ENCODE results near the gene STEAP1B. TPM values are rescaled to one million over a fixed set of nuclear protein-coding genes. Genes with fewer than 3 reads are reported as not detected.
"Not testable (repeated sequence)": the region's sequence is repeated elsewhere in the genome, so short reads cannot be mapped to it uniquely, and the experiment has no call there.

The STEAP1B gene
- total RNA-seq, 1 experiment from 2014 or later = 0.27 TPM

- peak overlapping the region; percentile 58 for H3K4me2 ChIP-seq (ENCODE audit: low read length)
- not testable (repeated sequence) for ATAC-seq
Observed at GRCh38 chr7:22524353-22524947, 24.5 kb upstream of the STEAP1B start.

GRCh38 chr7:22523478-22524352, 23.7 kb upstream of the STEAP1B start:
- H3K9ac ChIP-seq (ENCODE audit: low read length); H3K27me3 ChIP-seq (ENCODE audit: insufficient read depth, low read length); H3K27ac ChIP-seq (ENCODE audit: low read depth, low read length); RAD21 ChIA-PET (ENCODE audit: low non-redundant PET in 1 of 2, low total read pairs in 2 of 2, uncharacterized antibody in 2 of 2, unreplicated experiment in 2 of 2); H3K79me2 ChIP-seq (ENCODE audit: insufficient read depth, low read length); H3K4me1 ChIP-seq (ENCODE audit: control insufficient read depth in 1 of 2, insufficient read depth in 2 of 2, low read length in 2 of 2); H3K9me2 ChIP-seq (ENCODE audit: insufficient read depth); POLR2A ChIA-PET; H4K20me1 ChIP-seq (ENCODE audit: insufficient read depth); BruUV-seq (replicated peaks); H3K36me3 ChIP-seq (ENCODE audit: control insufficient read depth in 1 of 2, insufficient read depth in 2 of 2, low read length in 2 of 2); H3K9me3 ChIP-seq (ENCODE audit: control insufficient read depth in 1 of 2, insufficient read depth in 1 of 2, low read depth in 1 of 2, low read length in 2 of 2); intact Hi-C loops (cut with micrococcal nuclease); H2AFZ ChIP-seq (ENCODE audit: low read depth, low read length, poor library complexity, severe bottlenecking): not testable (repeated sequence)
- ATAC-seq (peak; percentile 88), DNase-seq (ENCODE audit: low read depth, low spot score) (peak; percentile 6)
- TF ChIP-seq RAD21 (IDR thresholded peaks at IDR 0.05; ENCODE audit: low read depth) (peak; percentile 51), CEBPB (IDR thresholded peaks at IDR 0.05; ENCODE audit: low read depth) (peak; percentile 49; the same call in 1 of the 2 replicates)
- TF ChIP-seq, protein P1, sequence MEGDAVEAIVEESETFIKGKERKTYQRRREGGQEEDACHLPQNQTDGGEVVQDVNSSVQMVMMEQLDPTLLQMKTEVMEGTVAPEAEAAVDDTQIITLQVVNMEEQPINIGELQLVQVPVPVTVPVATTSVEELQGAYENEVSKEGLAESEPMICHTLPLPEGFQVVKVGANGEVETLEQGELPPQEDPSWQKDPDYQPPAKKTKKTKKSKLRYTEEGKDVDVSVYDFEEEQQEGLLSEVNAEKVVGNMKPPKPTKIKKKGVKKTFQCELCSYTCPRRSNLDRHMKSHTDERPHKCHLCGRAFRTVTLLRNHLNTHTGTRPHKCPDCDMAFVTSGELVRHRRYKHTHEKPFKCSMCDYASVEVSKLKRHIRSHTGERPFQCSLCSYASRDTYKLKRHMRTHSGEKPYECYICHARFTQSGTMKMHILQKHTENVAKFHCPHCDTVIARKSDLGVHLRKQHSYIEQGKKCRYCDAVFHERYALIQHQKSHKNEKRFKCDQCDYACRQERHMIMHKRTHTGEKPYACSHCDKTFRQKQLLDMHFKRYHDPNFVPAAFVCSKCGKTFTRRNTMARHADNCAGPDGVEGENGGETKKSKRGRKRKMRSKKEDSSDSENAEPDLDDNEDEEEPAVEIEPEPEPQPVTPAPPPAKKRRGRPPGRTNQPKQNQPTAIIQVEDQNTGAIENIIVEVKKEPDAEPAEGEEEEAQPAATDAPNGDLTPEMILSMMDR (IDR thresholded peaks at IDR 0.05 in 2 of 3, conservative IDR thresholded peaks at IDR 0.05 in 1 of 3; ENCODE audit: borderline replicate concordance in 1 of 3, insufficient read depth in 1 of 3, low read depth in 2 of 3, low read length in 2 of 3) = peak; percentile 1 to 31 (median 15); a peak in 2 of 6 replicates
- Histone ChIP-seq H3K4me2 (ENCODE audit: low read length) (peak overlapping the region; percentile 58), H3K4me3 (replicated peaks in 1 of 2; ENCODE audit: low read depth in 1 of 2, low read length in 2 of 2) (peak overlapping the region in 1 of 2 experiments; percentile 13; a peak in 1 of 4 replicates)
- CTCF ChIA-PET = interaction anchor here (1.2 kb wide), 1 partner anchor 209 kb away, joined by 3 read pairs; no protein-coding TSS in a partner anchor

More at GRCh38 chr7:22524353-22524947, 24.5 kb upstream of the STEAP1B start:
- intact Hi-C loops (cut with micrococcal nuclease); H3K9me2 ChIP-seq (ENCODE audit: insufficient read depth); H3K79me2 ChIP-seq (ENCODE audit: insufficient read depth, low read length); H3K4me3 ChIP-seq (replicated peaks in 1 of 2; ENCODE audit: low read depth in 1 of 2, low read length in 2 of 2); RAD21 ChIA-PET (ENCODE audit: low non-redundant PET in 1 of 2, low total read pairs in 2 of 2, uncharacterized antibody in 2 of 2, unreplicated experiment in 2 of 2); BruUV-seq (replicated peaks); H3K4me1 ChIP-seq (ENCODE audit: control insufficient read depth in 1 of 2, insufficient read depth in 2 of 2, low read length in 2 of 2); H3K27ac ChIP-seq (ENCODE audit: low read depth, low read length); H3K36me3 ChIP-seq (ENCODE audit: control insufficient read depth in 1 of 2, insufficient read depth in 2 of 2, low read length in 2 of 2); H3K27me3 ChIP-seq (ENCODE audit: insufficient read depth, low read length); H4K20me1 ChIP-seq (ENCODE audit: insufficient read depth); H2AFZ ChIP-seq (ENCODE audit: low read depth, low read length, poor library complexity, severe bottlenecking); POLR2A ChIA-PET; H3K9me3 ChIP-seq (ENCODE audit: control insufficient read depth in 1 of 2, insufficient read depth in 1 of 2, low read depth in 1 of 2, low read length in 2 of 2); H3K9ac ChIP-seq (ENCODE audit: low read length); DNase-seq (ENCODE audit: low read depth, low spot score): not testable (repeated sequence)
- CTCF ChIA-PET = interaction anchor here (1.2 kb wide), 1 partner anchor 208 kb away, joined by 3 read pairs; no protein-coding TSS in a partner anchor

- H3K9me3 ChIP-seq (ENCODE audit: control insufficient read depth in 1 of 2, insufficient read depth in 1 of 2, low read depth in 1 of 2, low read length in 2 of 2) = not testable (repeated sequence)
Observed at GRCh38 chr7:22519560-22519959, 19.6 kb upstream of the STEAP1B start.

More at GRCh38 chr7:22519560-22519959, 19.6 kb upstream of the STEAP1B start:
- H3K4me3 ChIP-seq (replicated peaks in 1 of 2; ENCODE audit: low read depth in 1 of 2, low read length in 2 of 2); H3K27me3 ChIP-seq (ENCODE audit: insufficient read depth, low read length); H3K79me2 ChIP-seq (ENCODE audit: insufficient read depth, low read length); ATAC-seq; RAD21 ChIA-PET (ENCODE audit: low non-redundant PET in 1 of 2, low total read pairs in 2 of 2, uncharacterized antibody in 2 of 2, unreplicated experiment in 2 of 2); BruUV-seq (replicated peaks); H3K9me2 ChIP-seq (ENCODE audit: insufficient read depth); H3K4me2 ChIP-seq (ENCODE audit: low read length); H3K27ac ChIP-seq (ENCODE audit: low read depth, low read length); CTCF ChIA-PET; H3K4me1 ChIP-seq (ENCODE audit: control insufficient read depth in 1 of 2, insufficient read depth in 2 of 2, low read length in 2 of 2); H2AFZ ChIP-seq (ENCODE audit: low read depth, low read length, poor library complexity, severe bottlenecking); intact Hi-C loops (cut with micrococcal nuclease); H4K20me1 ChIP-seq (ENCODE audit: insufficient read depth); H3K36me3 ChIP-seq (ENCODE audit: control insufficient read depth in 1 of 2, insufficient read depth in 2 of 2, low read length in 2 of 2); H3K9ac ChIP-seq (ENCODE audit: low read length); DNase-seq (ENCODE audit: low read depth, low spot score); POLR2A ChIA-PET: not testable (repeated sequence)

All from HCT116 (cell line).